Astrocyte (in vitro differentiated cells and primary cell): ENCODE measurements around the gene CD22. TPM values are rescaled to one million over a fixed set of nuclear protein-coding genes. Genes with fewer than 3 reads are reported as not detected.

Source experiments
- DNase-seq: peaks from one replicate; pipeline ENCODE4 v3.0.0-alpha.2; 2010; ENCODE audit warnings: low read depth
- FAIRE-seq: peaks from 2 replicates; lab custom pipeline; 2011; peaks lifted over from hg19 to GRCh38; lab: Jason Lieb, UNC
- H2AFZ ChIP-seq: 2 replicates; pipeline ENCODE4 v1.6.0; 2012; ENCODE audit warnings: low read depth, low read length, inconsistent platforms
- H3K27ac ChIP-seq: 2 replicates; pipeline ENCODE4 v1.5.1; 2011; ENCODE audit warnings: low read depth, low read length, inconsistent platforms
- H3K27me3 ChIP-seq: 2 replicates; pipeline ENCODE4 v1.6.0; 2011; ENCODE audit warnings: low read length, inconsistent platforms; ENCODE audit not compliant: insufficient read depth
- H3K36me3 ChIP-seq: 2 replicates; pipeline ENCODE4 v1.5.1; 2011; ENCODE audit warnings: low read length, inconsistent platforms; ENCODE audit not compliant: insufficient read depth
- H3K4me1 ChIP-seq: 2 replicates; pipeline ENCODE4 v1.5.1; 2011; ENCODE audit warnings: low read length, inconsistent platforms; ENCODE audit not compliant: insufficient read depth
- H3K4me2 ChIP-seq: 2 replicates; pipeline ENCODE4 v1.6.0; 2012; ENCODE audit warnings: low read length, inconsistent platforms
- H3K4me3 ChIP-seq: 2 replicates; pipeline ENCODE4 v1.5.1; 2011; ENCODE audit warnings: low read depth, mild to moderate bottlenecking, low read length, inconsistent platforms; ENCODE audit not compliant: insufficient read depth
- H3K79me2 ChIP-seq: 2 replicates; pipeline ENCODE4 v1.6.0; 2012; ENCODE audit warnings: mild to moderate bottlenecking, low read length, inconsistent platforms; ENCODE audit not compliant: insufficient read depth
- H3K9ac ChIP-seq: 2 replicates; pipeline ENCODE4 v1.6.0; 2012; ENCODE audit warnings: mild to moderate bottlenecking, low read length, inconsistent platforms
- H3K9me3 ChIP-seq: 2 replicates; pipeline ENCODE4 v1.5.1; 2012; ENCODE audit warnings: low read depth, mild to moderate bottlenecking, low read length, inconsistent platforms; ENCODE audit not compliant: insufficient read depth
- H4K20me1 ChIP-seq: 2 replicates; pipeline ENCODE4 v1.6.0; 2012; ENCODE audit warnings: low read length, inconsistent platforms; ENCODE audit not compliant: insufficient read depth
- H3K27ac Mint-ChIP-seq: one replicate; pipeline ENCODE4 v1.8.0; 2021; ENCODE audit warnings: mild to moderate bottlenecking, mixed read lengths; ENCODE audit not compliant: unreplicated experiment
- H3K27me3 Mint-ChIP-seq: one replicate; pipeline ENCODE4 v1.8.0; 2021; ENCODE audit warnings: low read depth, mixed read lengths; ENCODE audit not compliant: unreplicated experiment
- H3K36me3 Mint-ChIP-seq: one replicate; pipeline ENCODE4 v1.8.0; 2021; ENCODE audit warnings: low read depth, mixed read lengths; ENCODE audit not compliant: unreplicated experiment
- H3K4me1 Mint-ChIP-seq: one replicate; pipeline ENCODE4 v1.8.0; 2021; ENCODE audit warnings: low read depth, mixed read lengths; ENCODE audit not compliant: unreplicated experiment
- H3K4me3 Mint-ChIP-seq: one replicate; pipeline ENCODE4 v1.8.0; 2021; ENCODE audit warnings: mild to moderate bottlenecking, moderate library complexity, mixed read lengths; ENCODE audit not compliant: unreplicated experiment
- H3K9me3 Mint-ChIP-seq: one replicate; pipeline ENCODE4 v1.8.0; 2021; ENCODE audit warnings: mild to moderate bottlenecking, mixed read lengths; ENCODE audit not compliant: unreplicated experiment
- CTCF ChIP-seq: IDR thresholded peaks from 2 replicates; pipeline ENCODE4 v1.5.1; 2011; ENCODE audit warnings: low read depth, mild to moderate bottlenecking, inconsistent platforms, low read length, moderate library complexity; ENCODE audit not compliant: insufficient read depth
- EZH2 ChIP-seq: IDR thresholded peaks from 2 replicates; pipeline ENCODE4 v1.6.1; 2012; ENCODE audit warnings: mild to moderate bottlenecking, low read length, inconsistent platforms; ENCODE audit not compliant: insufficient read depth
- total RNA-seq: library from RNA; stranded (reverse); gene quantifications from 2 replicates; pipeline ENCODE4 v1.2.1, GENCODE V29; 2021

Gene CD22
- total RNA-seq, 1 donor from 2014 or later = not detected

- H3K4me3 Mint-ChIP-seq = no peak overlapping the region
- Histone ChIP-seq H3K9ac (no peak overlapping the region), H3K27ac (no peak overlapping the region), H3K79me2 (no peaks in the 10 kb centered on the region), H3K4me2 (no peak overlapping the region), H3K4me3 (no peak overlapping the region), H4K20me1 (no peaks in the 10 kb centered on the region), H3K9me3 (no peaks in the 10 kb centered on the region), H3K36me3 (no peaks in the 10 kb centered on the region), H3K4me1 (no peaks in the 10 kb centered on the region), H3K27me3 (peaks cover 3% of the 10 kb centered on the region), H2AFZ (no peak overlapping the region)
- DNase-seq = no peak
- peaks cover 3% of the 10 kb centered on the region for H3K4me1 Mint-ChIP-seq
- no peaks in the 10 kb centered on the region for H3K9me3 Mint-ChIP-seq
- H3K36me3 Mint-ChIP-seq = no peaks in the 10 kb centered on the region
- H3K27me3 Mint-ChIP-seq = peaks cover 76% of the 10 kb centered on the region
- FAIRE-seq = no peak
- TF ChIP-seq EZH2 = no peak
- no peak for TF ChIP-seq CTCF
- no peak overlapping the region for H3K27ac Mint-ChIP-seq
Observed at GRCh38 chr19:35344511-35345031, 15.6 kb downstream of the CD22 start.

GRCh38 chr19:35345671-35346111, 16.7 kb downstream of the CD22 start:
- H3K27ac Mint-ChIP-seq = no peak overlapping the region
- DNase-seq = no peak
- Histone ChIP-seq H3K9ac (no peak overlapping the region), H3K79me2 (no peaks in the 10 kb centered on the region), H3K4me3 (no peak overlapping the region), H2AFZ (no peak overlapping the region), H3K4me2 (no peak overlapping the region), H4K20me1 (no peaks in the 10 kb centered on the region), H3K27me3 (peaks cover 3% of the 10 kb centered on the region), H3K27ac (no peak overlapping the region), H3K36me3 (no peaks in the 10 kb centered on the region), H3K9me3 (no peaks in the 10 kb centered on the region), H3K4me1 (no peaks in the 10 kb centered on the region)
- no peak overlapping the region for H3K4me3 Mint-ChIP-seq
- TF ChIP-seq EZH2 = no peak
- TF ChIP-seq CTCF = no peak
- no peak for FAIRE-seq
- no peaks in the 10 kb centered on the region for H3K9me3 Mint-ChIP-seq
- H3K27me3 Mint-ChIP-seq = peaks cover 67% of the 10 kb centered on the region
- H3K4me1 Mint-ChIP-seq = peaks cover 3% of the 10 kb centered on the region
- no peaks in the 10 kb centered on the region for H3K36me3 Mint-ChIP-seq
